ENCODE results near the gene MTUS2. TPM values are rescaled to one million over a fixed set of nuclear protein-coding genes. Genes with fewer than 3 reads are reported as not detected.

The MTUS2 gene
- total and polyA plus RNA-seq, 2 of the 8 experiments (the other 6 are each of a cell fraction or from before 2014, with no cell fraction given): 0.18 to 0.80 TPM

GRCh38 chr13:28889086-28889732, 69.1 kb downstream of the MTUS2 start:
- H4K8ac ChIP-seq (ENCODE audit: extremely low read depth, insufficient read depth, low read length): no peak overlapping the region
- H3K23ac ChIP-seq (ENCODE audit: insufficient read length): no peak overlapping the region
- H3K4me1 ChIP-seq (replicated peaks in 1 of 4; ENCODE audit: control insufficient read depth in 3 of 4, insufficient read depth in 4 of 4, low read length in 3 of 4): no peaks in the 10 kb centered on the region
- no peak overlapping the region for H3K18ac ChIP-seq (ENCODE audit: extremely low read depth, low read length)
- FAIRE-seq: no peak
- no peak overlapping the region for H2BK120ac ChIP-seq (replicated peaks; ENCODE audit: low read depth, low read length)
- H2BK12ac ChIP-seq (ENCODE audit: low read depth, low read length): no peak overlapping the region
- no peak overlapping the region for H3K14ac ChIP-seq (ENCODE audit: insufficient read length)
- no peaks in the 10 kb centered on the region for H3K36me3 ChIP-seq (ENCODE audit: control insufficient read depth in 2 of 4, insufficient read depth in 4 of 4, low read length in 3 of 4)
- ChIA-PET CTCF (ENCODE audit: partially characterized antibody) (interaction anchor here (1.4 kb wide), 1 partner anchor 40 kb away, joined by 3 read pairs; no protein-coding TSS in a partner anchor), POLR2A (ENCODE audit: partially characterized antibody) (no interaction called here)
- H3K4me3 ChIP-seq (ENCODE audit: extremely low read depth in 1 of 4, insufficient read depth in 2 of 4, low read depth in 3 of 4, low read length in 4 of 4): no peak overlapping the region
- H2AFZ ChIP-seq (ENCODE audit: low read length): no peak overlapping the region
- H2AK5ac ChIP-seq (ENCODE audit: low read depth, low read length): no peak overlapping the region
- no peaks in the 10 kb centered on the region for H3K79me1 ChIP-seq (ENCODE audit: low read depth, low read length)
- peaks cover 0 to 1% of the 10 kb centered on the region in 2 experiments for H4K20me1 ChIP-seq (replicated peaks in 1 of 2; ENCODE audit: control insufficient read depth in 1 of 2, insufficient read depth in 2 of 2, low read length in 2 of 2)
- H2BK5ac ChIP-seq (ENCODE audit: low read depth, low read length): no peak overlapping the region
- H4K91ac ChIP-seq (replicated peaks; ENCODE audit: insufficient read length, low read length): no peak overlapping the region
- H2BK15ac ChIP-seq (ENCODE audit: low read length): no peak overlapping the region
- no peak overlapping the region for H4K5ac ChIP-seq (ENCODE audit: insufficient read length, low read depth, low read length)
- WGBS, 2 experiments (ENCODE audit: extremely low coverage in 1 of 2, insufficient coverage in 1 of 2, insufficient read length in 1 of 2, insufficient replicate concordance in 2 of 2, low coverage in 1 of 2, low lambda C conversion rate in 2 of 2, missing lambda C conversion rate in 1 of 2): 80% methylated on average over 6 of the region's 6 CpGs; no CpG with 5 or more reads in 1 of the 2 experiments
- H3K4me2 ChIP-seq (ENCODE audit: insufficient read depth in 1 of 2, low read depth in 2 of 2, low read length in 2 of 2): no peak overlapping the region
- H3K27ac ChIP-seq (ENCODE audit: low read depth, low read length): no peak overlapping the region
- H3K79me2 ChIP-seq (ENCODE audit: control insufficient read depth in 1 of 2, insufficient read depth in 2 of 2, low read length in 2 of 2): no peaks in the 10 kb centered on the region
- no peaks in the 10 kb centered on the region for H3K27me3 ChIP-seq (replicated peaks in 1 of 4; ENCODE audit: control insufficient read depth in 3 of 4, extremely low read depth in 1 of 4, insufficient read depth in 3 of 4, low read length in 3 of 4)
- H3K9ac ChIP-seq (replicated peaks in 1 of 4; ENCODE audit: extremely low read depth in 1 of 4, low read depth in 3 of 4, low read length in 3 of 4): no peak overlapping the region
- no peaks in the 10 kb centered on the region for H3K23me2 ChIP-seq (ENCODE audit: low read depth, low read length)
- no peak overlapping the region for H3K4ac ChIP-seq (replicated peaks; ENCODE audit: insufficient read length, low read depth, low read length)
- no peaks in the 10 kb centered on the region for H3K9me3 ChIP-seq (ENCODE audit: insufficient read depth in 2 of 2, low read depth in 1 of 2, low read length in 1 of 2)
- no peak for DNase-seq (ENCODE audit: low read depth in 1 of 2, low spot score in 2 of 2)
- H2BK20ac ChIP-seq (ENCODE audit: low read length): no peak overlapping the region
- no peak overlapping the region for H3K56ac ChIP-seq (replicated peaks; ENCODE audit: insufficient read length, low read depth, low read length)
- no peak for TF ChIP-seq SP2 (IDR thresholded peaks at IDR 0.05; ENCODE audit: low read length)
- no peak for TF ChIP-seq SIRT6 (IDR thresholded peaks at IDR 0.05; ENCODE audit: low read length)
- no peak for TF ChIP-seq SAP30 (IDR thresholded peaks at IDR 0.05; ENCODE audit: insufficient read depth, insufficient replicate concordance, low read length)
- TF ChIP-seq MAX (IDR thresholded peaks at IDR 0.05): no peak
- no peak for TF ChIP-seq SUZ12 (IDR thresholded peaks at IDR 0.05; ENCODE audit: low read length)
- no peak for TF ChIP-seq CHD1 (IDR thresholded peaks at IDR 0.05; ENCODE audit: low read depth, low read length)
- no peak for TF ChIP-seq TBP (IDR thresholded peaks at IDR 0.05; ENCODE audit: low read depth, low read length)
- no peak for TF ChIP-seq CEBPB (IDR thresholded peaks at IDR 0.05; ENCODE audit: low read depth, low read length)
- no peak for TF ChIP-seq SIX5 (IDR thresholded peaks at IDR 0.05; ENCODE audit: low read depth, low read length)
- no peak for TF ChIP-seq ATF2 (IDR thresholded peaks at IDR 0.05; ENCODE audit: low read length)
- no peak for TF ChIP-seq ZNF274 (IDR thresholded peaks at IDR 0.05; ENCODE audit: borderline replicate concordance, extremely low read depth, low read length)
- no peak for TF ChIP-seq CREB1 (IDR thresholded peaks at IDR 0.05)
- no peak for TF ChIP-seq SP1 (IDR thresholded peaks at IDR 0.05; ENCODE audit: low read depth, low read length)
